ENCODE results near the gene TAF7.

Gene TAF7

GRCh38 chr5:141272906-141273305, 47.7 kb downstream of the TAF7 start:
- H3K4me3 ChIP-seq (ENCODE audit: low read length in 2 of 2): no peak overlapping the region
- no peak overlapping the region for H3K9ac ChIP-seq (ENCODE audit: low read depth, low read length, poor library complexity)
- H3K23ac ChIP-seq (ENCODE audit: low read depth, low read length, poor library complexity): no peak overlapping the region
- H2BK12ac ChIP-seq (ENCODE audit: low read length): no peak overlapping the region
- H3K18ac ChIP-seq (ENCODE audit: low read length): no peak overlapping the region
- H3K4me1 ChIP-seq (ENCODE audit: control insufficient read depth in 2 of 2, insufficient read depth in 1 of 2, low read depth in 1 of 2, low read length in 2 of 2): no peaks in the 10 kb centered on the region
- no peak overlapping the region for H3K27ac ChIP-seq (replicated peaks; ENCODE audit: low read length)
- no peaks in the 10 kb centered on the region for H3K36me3 ChIP-seq (replicated peaks in 1 of 2; ENCODE audit: control insufficient read depth in 2 of 2, insufficient read depth in 2 of 2, low read length in 2 of 2)
- H2BK120ac ChIP-seq (ENCODE audit: low read depth, low read length): no peak overlapping the region
- H3K4ac ChIP-seq (ENCODE audit: low read length): no peak overlapping the region
- no peak for DNase-seq (ENCODE audit: low spot score)
- H2AFZ ChIP-seq (ENCODE audit: low read length): no peak overlapping the region
- no peak overlapping the region for H2BK5ac ChIP-seq (ENCODE audit: low read length)
- H2AK5ac ChIP-seq (ENCODE audit: low read depth, low read length): no peak overlapping the region
- no CpG with 5 or more reads among the region's 3 CpGs for WGBS, 2 donors (ENCODE audit: extremely low coverage in 2 of 2, insufficient read length in 2 of 2, insufficient replicate concordance in 1 of 2)
- no peaks in the 10 kb centered on the region for H3K27me3 ChIP-seq (ENCODE audit: control insufficient read depth in 3 of 3, insufficient read depth in 3 of 3, low read depth in 1 of 3, low read length in 3 of 3)
- H4K91ac ChIP-seq (ENCODE audit: low read depth, low read length, poor library complexity): no peak overlapping the region
- no peak overlapping the region for H4K8ac ChIP-seq (ENCODE audit: low read depth, low read length)
- no peak overlapping the region for H2BK15ac ChIP-seq (ENCODE audit: low read length)
- H3K4me2 ChIP-seq (ENCODE audit: insufficient read depth, low read length, poor library complexity, severe bottlenecking): no peak overlapping the region
- H3K9me3 ChIP-seq (replicated peaks in 1 of 2; ENCODE audit: control insufficient read depth in 2 of 2, insufficient read depth in 1 of 2, low read depth in 1 of 2, low read length in 2 of 2): peaks cover 18 to 36% of the 10 kb centered on the region in 2 donors
- no peaks in the 10 kb centered on the region for H3K79me1 ChIP-seq (ENCODE audit: low read depth, low read length)
- H3K14ac ChIP-seq (ENCODE audit: low read length): no peak overlapping the region

DNA sequence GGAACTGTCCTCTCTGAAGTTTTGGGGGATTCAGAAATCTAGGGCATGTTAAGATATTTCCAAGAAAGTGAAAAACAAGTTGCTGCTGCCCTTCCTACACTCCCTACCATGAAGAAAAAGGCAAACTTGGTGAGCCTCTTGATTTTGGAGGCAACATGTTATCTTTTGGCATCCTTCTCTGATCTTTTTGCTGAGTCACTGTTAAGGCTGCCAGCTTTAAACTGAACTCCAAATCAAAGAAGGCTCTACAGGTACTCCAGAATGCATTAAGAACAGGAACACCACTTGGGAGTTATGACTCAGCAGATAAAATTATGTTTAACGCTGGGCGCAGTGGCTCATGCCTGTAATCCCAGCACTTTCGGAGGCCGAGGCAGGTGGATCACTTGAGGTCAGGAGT, 51.4 kb downstream of the TAF7 start:
- H2BK5ac ChIP-seq (ENCODE audit: low read length): no peak overlapping the region
- H3K4me2 ChIP-seq (ENCODE audit: insufficient read depth, low read length, poor library complexity, severe bottlenecking): no peak overlapping the region
- DNase-seq (ENCODE audit: low spot score): no peak
- H3K79me1 ChIP-seq (ENCODE audit: low read depth, low read length): no peaks in the 10 kb centered on the region
- H3K27me3 ChIP-seq (ENCODE audit: control insufficient read depth in 3 of 3, insufficient read depth in 3 of 3, low read depth in 1 of 3, low read length in 3 of 3): no peaks in the 10 kb centered on the region
- no peak overlapping the region for H3K4ac ChIP-seq (ENCODE audit: low read length)
- no peak overlapping the region for H3K18ac ChIP-seq (ENCODE audit: low read length)
- no peak overlapping the region for H3K4me3 ChIP-seq (ENCODE audit: low read length in 2 of 2)
- no peak overlapping the region for H3K23ac ChIP-seq (ENCODE audit: low read depth, low read length, poor library complexity)
- H2BK15ac ChIP-seq (ENCODE audit: low read length): no peak overlapping the region
- H3K4me1 ChIP-seq (ENCODE audit: control insufficient read depth in 2 of 2, insufficient read depth in 1 of 2, low read depth in 1 of 2, low read length in 2 of 2): no peaks in the 10 kb centered on the region
- no peak overlapping the region for H2BK120ac ChIP-seq (ENCODE audit: low read depth, low read length)
- no CpG with 5 or more reads among the region's 4 CpGs for WGBS, 2 donors (ENCODE audit: extremely low coverage in 2 of 2, insufficient read length in 2 of 2, insufficient replicate concordance in 1 of 2)
- no peak overlapping the region for H4K8ac ChIP-seq (ENCODE audit: low read depth, low read length)
- no peak overlapping the region for H3K14ac ChIP-seq (ENCODE audit: low read length)
- no peak overlapping the region for H3K27ac ChIP-seq (replicated peaks; ENCODE audit: low read length)
- peaks cover 0 to 2% of the 10 kb centered on the region in 2 donors for H3K36me3 ChIP-seq (replicated peaks in 1 of 2; ENCODE audit: control insufficient read depth in 2 of 2, insufficient read depth in 2 of 2, low read length in 2 of 2)
- no peak overlapping the region for H2BK12ac ChIP-seq (ENCODE audit: low read length)
- no peak overlapping the region for H2AFZ ChIP-seq (ENCODE audit: low read length)
- no peak overlapping the region for H2AK5ac ChIP-seq (ENCODE audit: low read depth, low read length)
- H3K9ac ChIP-seq (ENCODE audit: low read depth, low read length, poor library complexity): no peak overlapping the region
- H4K91ac ChIP-seq (ENCODE audit: low read depth, low read length, poor library complexity): no peak overlapping the region
- H3K9me3 ChIP-seq (replicated peaks in 1 of 2; ENCODE audit: control insufficient read depth in 2 of 2, insufficient read depth in 1 of 2, low read depth in 1 of 2, low read length in 2 of 2): peaks cover 24 to 36% of the 10 kb centered on the region in 2 donors
